ENCODE measurements around the gene METTL9.

DNA sequence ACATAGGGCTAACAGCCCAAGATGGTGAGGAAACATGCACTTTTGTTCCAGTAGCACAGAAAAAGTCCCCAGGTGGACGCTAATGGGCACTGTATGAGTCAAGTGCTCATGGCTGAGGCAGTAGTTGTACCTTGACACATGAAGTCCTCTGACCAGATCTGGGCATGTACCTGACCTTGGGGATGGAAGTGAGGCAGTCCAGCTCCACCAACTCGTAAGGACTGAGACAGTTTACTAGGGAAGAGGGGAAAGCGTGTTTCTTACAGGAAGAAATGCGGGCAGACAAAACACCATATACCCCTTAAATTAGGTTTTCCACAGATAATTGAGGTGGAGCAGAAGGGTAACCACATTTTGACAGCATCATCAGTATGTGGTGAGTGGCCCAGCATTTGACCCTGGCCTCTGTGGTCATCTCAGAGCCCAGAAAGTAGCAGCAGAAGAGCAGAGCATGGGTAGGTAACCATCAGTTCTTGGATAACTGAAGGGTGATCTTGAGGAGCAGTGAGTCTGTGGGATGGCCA lies 32.4 kb upstream of the METTL9 start:
- TF ChIP-seq, protein P1, sequence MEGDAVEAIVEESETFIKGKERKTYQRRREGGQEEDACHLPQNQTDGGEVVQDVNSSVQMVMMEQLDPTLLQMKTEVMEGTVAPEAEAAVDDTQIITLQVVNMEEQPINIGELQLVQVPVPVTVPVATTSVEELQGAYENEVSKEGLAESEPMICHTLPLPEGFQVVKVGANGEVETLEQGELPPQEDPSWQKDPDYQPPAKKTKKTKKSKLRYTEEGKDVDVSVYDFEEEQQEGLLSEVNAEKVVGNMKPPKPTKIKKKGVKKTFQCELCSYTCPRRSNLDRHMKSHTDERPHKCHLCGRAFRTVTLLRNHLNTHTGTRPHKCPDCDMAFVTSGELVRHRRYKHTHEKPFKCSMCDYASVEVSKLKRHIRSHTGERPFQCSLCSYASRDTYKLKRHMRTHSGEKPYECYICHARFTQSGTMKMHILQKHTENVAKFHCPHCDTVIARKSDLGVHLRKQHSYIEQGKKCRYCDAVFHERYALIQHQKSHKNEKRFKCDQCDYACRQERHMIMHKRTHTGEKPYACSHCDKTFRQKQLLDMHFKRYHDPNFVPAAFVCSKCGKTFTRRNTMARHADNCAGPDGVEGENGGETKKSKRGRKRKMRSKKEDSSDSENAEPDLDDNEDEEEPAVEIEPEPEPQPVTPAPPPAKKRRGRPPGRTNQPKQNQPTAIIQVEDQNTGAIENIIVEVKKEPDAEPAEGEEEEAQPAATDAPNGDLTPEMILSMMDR (IDR thresholded peaks at IDR 0.05): no peak
- no peak for TF ChIP-seq POLR2A (IDR thresholded peaks at IDR 0.05)
